Endothelial cell of umbilical vein (primary cell): ENCODE data around the gene PHLPP2. TPM values are rescaled to one million over a fixed set of nuclear protein-coding genes. Genes with fewer than 3 reads are reported as not detected.

Source experiments
- BruUV-seq: library from RNA; stranded (reverse); fragments of 400-500 nt; replicated peaks from 2 replicates; lab custom pipeline; 2021; lab: Mats Ljungman, UMichigan
- CTCF ChIA-PET: fragments of 300-600, 350-600 bp; sonication (Branson Sonifier 250); formaldehyde crosslinking; loops from one replicate; lab custom pipeline; 2021; ENCODE audit warnings: antibody characterized with exemption, inconsistent platforms; lab: Charles Lee
- POLR2A ChIA-PET: fragments of 300-600, 350-600 bp; sonication (Branson Sonifier 250); formaldehyde crosslinking; loops from one replicate; lab custom pipeline; 2021; ENCODE audit warnings: antibody characterized with exemption, inconsistent platforms; lab: Charles Lee
- DNase-seq: peaks from one replicate; pipeline ENCODE4 v3.0.0-alpha.2; 2011; ENCODE audit warnings: low read depth, low spot score
- FAIRE-seq: peaks from 2 replicates; lab custom pipeline; 2011; peaks lifted over from hg19 to GRCh38; lab: Jason Lieb, UNC
- H2AFZ ChIP-seq: 2 replicates; pipeline ENCODE4 v1.6.0; 2012; ENCODE audit warnings: low read depth, low read length, control low read depth, inconsistent platforms
- H3K27ac ChIP-seq: 2 replicates; pipeline ENCODE4 v1.5.1; 2011; ENCODE audit warnings: low read depth, mild to moderate bottlenecking, control low read depth, low read length, moderate library complexity; ENCODE audit not compliant: insufficient read depth
- H3K27me3 ChIP-seq, 2 experiments: 2 replicates each; pipeline versions ENCODE4 v1.6.0 to v1.6.1; 2011; ENCODE audit warnings: low read length in 2 of 2, mixed read lengths in 1 of 2; ENCODE audit not compliant: control insufficient read depth in 2 of 2, insufficient read depth in 2 of 2
- H3K36me3 ChIP-seq, 2 experiments: 2 replicates in 1 of 2; 3 replicates in 1 of 2; pipeline ENCODE4 v1.5.1; 2011; ENCODE audit warnings: low read length in 2 of 2, mild to moderate bottlenecking in 1 of 2, moderate library complexity in 1 of 2; ENCODE audit not compliant: control insufficient read depth in 2 of 2, insufficient read depth in 2 of 2; ENCODE audit errors: extremely low read depth in 1 of 2
- H3K4me1 ChIP-seq: 3 replicates; pipeline ENCODE4 v1.5.1; 2011; ENCODE audit warnings: mild to moderate bottlenecking, low read length; ENCODE audit not compliant: control insufficient read depth, insufficient read depth; ENCODE audit errors: extremely low read depth
- H3K4me2 ChIP-seq: 2 replicates; pipeline ENCODE4 v1.6.1; 2011; ENCODE audit warnings: low read length, control low read depth, mixed read lengths; ENCODE audit not compliant: insufficient read depth
- H3K4me3 ChIP-seq, 3 experiments: fragments of 200-600 bp in 1 of 3; sonication (generic), shearing (Covaris generic) in 1 of 3; replicated peaks in 1 of 3; 2 replicates each; pipeline ENCODE4 v1.5.1; 2011 to 2016; ENCODE audit warnings: control low read depth in 3 of 3, low read length in 3 of 3, mild to moderate bottlenecking in 2 of 3, inconsistent platforms in 1 of 3, low read depth in 1 of 3, moderate library complexity in 1 of 3; ENCODE audit not compliant: insufficient read depth in 1 of 3
- H3K79me2 ChIP-seq: 2 replicates; pipeline ENCODE4 v1.6.0; 2012; ENCODE audit warnings: low read length, inconsistent platforms; ENCODE audit not compliant: control insufficient read depth, insufficient read depth
- H3K9ac ChIP-seq: replicated peaks from 2 replicates; pipeline ENCODE3; 2011; ENCODE audit warnings: low read length, control low read depth; ENCODE audit not compliant: insufficient read depth; ENCODE audit errors: extremely low read depth
- H3K9me1 ChIP-seq: replicated peaks from 3 replicates; pipeline ENCODE4 v1.6.0; 2011; ENCODE audit warnings: mild to moderate bottlenecking, low read length; ENCODE audit not compliant: control insufficient read depth, insufficient read depth; ENCODE audit errors: extremely low read depth
- H3K9me3 ChIP-seq: replicated peaks from 2 replicates; pipeline ENCODE4 v1.5.1; 2012; ENCODE audit warnings: low read length, inconsistent platforms; ENCODE audit not compliant: control insufficient read depth, insufficient read depth
- H4K20me1 ChIP-seq: replicated peaks from 2 replicates; pipeline ENCODE3; 2011; ENCODE audit warnings: mild to moderate bottlenecking, low read length; ENCODE audit not compliant: control insufficient read depth, insufficient read depth; ENCODE audit errors: extremely low read depth
- CTCF ChIP-seq, 2 donors: IDR thresholded peaks; 1 replicate in 1 of 2; 2 replicates in 1 of 2; pipeline ENCODE4 v1.5.1; 2011; ENCODE audit warnings: low read length in 2 of 2, mild to moderate bottlenecking in 2 of 2, moderate library complexity in 2 of 2, control low read depth in 1 of 2, inconsistent platforms in 1 of 2, low read depth in 1 of 2; ENCODE audit not compliant: insufficient read depth in 1 of 2; ENCODE audit errors: extremely low read depth in 1 of 2
- EZH2 ChIP-seq: IDR thresholded peaks from 2 replicates; pipeline ENCODE4 v1.6.1; 2012; ENCODE audit warnings: borderline replicate concordance, low read depth, mild to moderate bottlenecking, moderate library complexity, low read length, inconsistent platforms; ENCODE audit not compliant: severe bottlenecking
- FOS ChIP-seq: IDR thresholded peaks from 2 replicates; pipeline ENCODE4 v1.6.1; 2011; ENCODE audit warnings: mild to moderate bottlenecking, low read length, moderate library complexity, borderline replicate concordance; ENCODE audit not compliant: insufficient read depth
- GATA2 ChIP-seq: IDR thresholded peaks from 2 replicates; pipeline ENCODE4 v1.7.0; 2011; ENCODE audit warnings: low read depth, mild to moderate bottlenecking, moderate library complexity, mixed read lengths, low read length; ENCODE audit not compliant: insufficient read length, insufficient read depth
- JUN ChIP-seq: IDR thresholded peaks from 2 replicates; pipeline ENCODE4 v1.6.1; 2011; ENCODE audit warnings: borderline replicate concordance, low read depth; ENCODE audit not compliant: insufficient read length, insufficient read depth
- MAX ChIP-seq: IDR thresholded peaks from 2 replicates; pipeline ENCODE4 v1.6.1; 2011; ENCODE audit not compliant: insufficient read depth, insufficient read length
- MYC ChIP-seq: IDR thresholded peaks from one replicate; pipeline ENCODE4 v1.6.1; 2011; ENCODE audit warnings: mild to moderate bottlenecking, low read depth, low read length
- POLR2A ChIP-seq: IDR thresholded peaks from 2 replicates; pipeline ENCODE4 v1.6.1; 2012; ENCODE audit warnings: low read depth, mild to moderate bottlenecking, control low read depth, low read length
- POLR2AphosphoS5 ChIP-seq: IDR thresholded peaks from 2 replicates; pipeline ENCODE4 v1.6.1; 2012; ENCODE audit warnings: low read depth, mild to moderate bottlenecking, control low read depth, low read length, moderate library complexity; ENCODE audit not compliant: insufficient read depth
- dilution Hi-C: fragments of 300-500 bp; cut with MboI; formaldehyde crosslinking; loops from one replicate; pipeline ENCODE4 v1.15.0; 2019; ENCODE audit warnings: low sequenced_read_pairs; ENCODE audit not compliant: extremely low pct_ligation_motif_present
- intact Hi-C: fragments of 100-400 bp; cut with micrococcal nuclease; formaldehyde crosslinking; loops from one replicate; pipeline ENCODE4 v1.10.0; 2022
- polyA plus RNA-seq, 4 experiments: library from polyadenylated mRNA; depleted of rRNA in 3 of 4; stranded (reverse) in 3 of 4; unstranded in 1 of 4; fragments of >200 nt; gene quantifications; 2 replicates each; pipeline versions ENCODE4 v1.2.1 to v1.2.3, GENCODE V29; 2011 to 2012; ENCODE audit warnings: missing spikeins in 1 of 4
- total RNA-seq: library from RNA; stranded (reverse); gene quantifications from 2 replicates; pipeline ENCODE4 v1.2.3, GENCODE V29; 2021

The PHLPP2 gene
- total and polyA plus RNA-seq, 2 donors (not counting 3 experiments of a cell fraction or from before 2014, with no cell fraction given), result 4.1 to 8.0 TPM

GRCh38 chr16:71622088-71622487 is 102.4 kb downstream of the PHLPP2 start:
- Histone ChIP-seq H3K4me3 (no peak overlapping the region), H3K9me3 (no peaks in the 10 kb centered on the region), H3K4me2 (no peak overlapping the region), H3K27ac (no peak overlapping the region), H2AFZ (no peak overlapping the region), H3K9me1 (no peaks in the 10 kb centered on the region), H4K20me1 (no peaks in the 10 kb centered on the region), H3K9ac (no peak overlapping the region), H3K4me1 (peaks cover 2% of the 10 kb centered on the region), H3K36me3 (no peaks in the 10 kb centered on the region), H3K27me3 (peaks cover 11 to 24% of the 10 kb centered on the region in 2 experiments), H3K79me2 (no peaks in the 10 kb centered on the region)
- intact Hi-C loops, result no loop called here
- dilution Hi-C loops, result no loop called here
- TF ChIP-seq GATA2, result no peak
- no peak for TF ChIP-seq POLR2A
- no peak for TF ChIP-seq FOS
- no peak for TF ChIP-seq MYC
- no peak for TF ChIP-seq POLR2AphosphoS5
- no peak for TF ChIP-seq MAX
- TF ChIP-seq EZH2, result no peak
- no peak for TF ChIP-seq CTCF (IDR thresholded peaks at IDR 0.05; ENCODE audit: extremely low read depth in 1 of 2, insufficient read depth in 1 of 2, low read depth in 1 of 2, low read length in 2 of 2)
- no peak for TF ChIP-seq JUN
- POLR2A ChIA-PET, result no interaction called here
- CTCF ChIA-PET, result interaction anchor here (2.5 kb wide), 1 partner anchor 11 kb away, joined by 14 read pairs; no protein-coding TSS in a partner anchor
- DNase-seq (no peak), FAIRE-seq (no peak)
- BruUV-seq, result no TSS peak
